Measurements from ENCODE around the gene NLRP6. TPM values are rescaled to one million over a fixed set of nuclear protein-coding genes. Genes with fewer than 3 reads are reported as not detected.
A peak's percentile ranks its signal among the peaks of the same experiment; 100 is the strongest.

NLRP6 gene
- polyA plus RNA-seq (2013), result 0.26 TPM

DNA sequence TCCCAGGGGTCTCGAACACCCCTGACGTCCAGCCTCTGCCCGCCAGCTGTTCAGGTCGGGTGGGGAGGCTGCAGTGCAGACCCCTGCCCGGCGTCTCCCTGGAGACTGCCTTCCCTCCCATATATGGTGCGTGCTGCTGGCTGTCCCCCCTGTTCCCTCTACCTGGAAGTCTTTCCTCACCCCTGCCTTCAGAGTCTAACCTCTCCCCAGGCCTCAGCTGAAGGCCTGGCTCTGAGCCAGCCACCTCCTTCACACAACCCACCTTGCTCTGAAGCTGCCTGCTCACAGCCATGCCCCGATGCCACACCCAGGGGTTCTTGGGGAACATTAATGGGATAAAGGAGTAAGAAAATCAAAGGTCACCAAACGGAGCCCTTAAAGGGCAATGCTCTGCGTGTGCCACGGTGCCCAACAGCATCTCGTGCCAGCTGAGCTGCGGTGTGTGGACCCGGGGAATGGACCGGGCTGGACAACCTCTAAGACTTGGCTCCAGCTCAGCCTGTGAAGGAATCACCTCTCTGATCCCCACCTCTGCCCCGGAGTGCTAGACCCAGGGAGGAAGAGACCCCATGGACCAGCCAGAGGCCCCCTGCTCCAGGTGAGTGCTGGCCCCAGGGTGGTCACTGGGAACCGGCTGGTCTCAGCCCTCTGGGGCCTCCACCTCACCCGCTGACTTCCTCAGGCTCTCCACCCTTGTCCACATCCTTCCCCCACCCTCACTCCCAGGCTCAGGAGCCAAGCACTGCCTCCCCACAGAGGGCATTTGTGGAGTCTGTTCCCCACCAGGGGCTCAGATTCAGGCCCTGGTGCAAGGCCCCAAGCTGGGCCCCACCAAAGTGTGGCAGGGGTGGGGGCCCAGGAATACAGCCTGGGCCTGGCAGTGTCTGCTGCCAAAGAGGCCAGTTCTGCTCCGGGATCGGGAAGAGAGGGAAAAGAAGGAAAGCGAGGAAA, at the start of gene NLRP6:
Gene NLRP6 (plus strand): TSS at position 407 of the 951 bp plus-strand sequence. CDS start 163 bp downstream, at position 570.
- CTCF ChIA-PET, result interaction anchor here (1.0 to 2.5 kb wide), 4 partner anchors 9 to 27 kb away, joined by 3 to 10 read pairs (median 4); no protein-coding TSS in a partner anchor
- no peak for DNase-seq
- Histone ChIP-seq H3K27ac (ENCODE audit: insufficient read depth in 1 of 2, low read depth in 1 of 2, low read length in 2 of 2, poor library complexity in 1 of 2, severe bottlenecking in 2 of 2) (no peak within 1 kb of the TSS), H3K9me3 (ENCODE audit: control extremely low read depth in 1 of 5, control insufficient read depth in 4 of 5, insufficient read depth in 2 of 5, low read depth in 1 of 5, low read length in 4 of 5) (peaks cover 0 to 5% (median 0%) of the 10 kb centered on the region in 5 experiments), H3K4me1 (ENCODE audit: control extremely low read depth in 1 of 4, control insufficient read depth in 4 of 4, insufficient read depth in 4 of 4, low read length in 3 of 4) (peaks cover 5 to 40% (median 30%) of the 10 kb centered on the region in 4 experiments), H3K27me3 (replicated peaks in 2 of 5; ENCODE audit: control insufficient read depth in 4 of 5, insufficient read depth in 5 of 5, low read length in 4 of 5) (peaks cover 0 to 53% (median 17%) of the 10 kb centered on the region in 5 experiments), H3K36me3 (ENCODE audit: control insufficient read depth in 4 of 4, insufficient read depth in 4 of 4, low read length in 3 of 4) (no peaks in the 10 kb centered on the region), H3K4me3 (ENCODE audit: control insufficient read depth in 1 of 7, extremely low read depth in 1 of 7, insufficient read depth in 4 of 7, low read depth in 2 of 7, low read length in 6 of 7) (peak within 1 kb of the TSS in 3 of 7 experiments; percentile 33 to 60 (median 51))
- POLR2A ChIA-PET, result no interaction called here
- WGBS (ENCODE audit: insufficient coverage), result 96% methylated on average over 15 of the region's 21 CpGs

DNA sequence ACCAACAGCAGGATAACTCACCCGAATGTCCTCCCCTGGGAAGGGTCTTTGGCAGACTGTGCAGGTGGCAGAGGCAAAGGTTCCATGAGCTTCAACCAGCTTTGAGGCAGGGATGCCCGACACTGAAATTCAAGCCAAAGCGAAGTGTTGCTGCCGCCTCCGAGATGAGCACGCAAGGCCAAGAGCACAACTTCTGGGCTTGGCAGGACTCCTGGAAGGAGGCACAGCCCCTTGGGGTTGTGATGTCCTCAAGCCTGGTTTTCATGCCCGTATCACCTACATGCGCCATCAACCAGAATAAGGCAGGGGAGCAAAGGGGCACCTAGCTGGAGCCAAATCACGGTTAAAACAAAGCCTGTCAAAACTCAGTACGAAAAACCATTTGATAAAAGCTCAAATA, 47.8 kb upstream of the NLRP6 start:
- Histone ChIP-seq H3K4me3 (ENCODE audit: control insufficient read depth in 1 of 7, extremely low read depth in 1 of 7, insufficient read depth in 4 of 7, low read depth in 2 of 7, low read length in 6 of 7) (no peak overlapping the region), H3K36me3 (ENCODE audit: control insufficient read depth in 4 of 4, insufficient read depth in 4 of 4, low read length in 3 of 4) (peaks cover 0 to 7% (median 3%) of the 10 kb centered on the region in 4 experiments), H3K27me3 (replicated peaks in 2 of 5; ENCODE audit: control insufficient read depth in 4 of 5, insufficient read depth in 5 of 5, low read length in 4 of 5) (no peaks in the 10 kb centered on the region), H3K9me3 (ENCODE audit: control extremely low read depth in 1 of 5, control insufficient read depth in 4 of 5, insufficient read depth in 2 of 5, low read depth in 1 of 5, low read length in 4 of 5) (no peaks in the 10 kb centered on the region), H3K4me1 (ENCODE audit: control extremely low read depth in 1 of 4, control insufficient read depth in 4 of 4, insufficient read depth in 4 of 4, low read length in 3 of 4) (peaks cover 0 to 6% (median 4%) of the 10 kb centered on the region in 4 experiments), H3K27ac (ENCODE audit: insufficient read depth in 1 of 2, low read depth in 1 of 2, low read length in 2 of 2, poor library complexity in 1 of 2, severe bottlenecking in 2 of 2) (no peak overlapping the region)
- no peak for DNase-seq
- CTCF ChIA-PET, result interaction anchor here (1.2 to 3.8 kb wide), 5 partner anchors 9 to 21 kb away, joined by 3 to 14 read pairs (median 4); no protein-coding TSS in a partner anchor
- POLR2A ChIA-PET, result interaction anchor here (1.4 kb wide), 1 partner anchor 8 kb away, joined by 3 read pairs; no protein-coding TSS in a partner anchor
- WGBS (ENCODE audit: insufficient coverage), result 95% methylated on average over 10 of the region's 10 CpGs

DNA sequence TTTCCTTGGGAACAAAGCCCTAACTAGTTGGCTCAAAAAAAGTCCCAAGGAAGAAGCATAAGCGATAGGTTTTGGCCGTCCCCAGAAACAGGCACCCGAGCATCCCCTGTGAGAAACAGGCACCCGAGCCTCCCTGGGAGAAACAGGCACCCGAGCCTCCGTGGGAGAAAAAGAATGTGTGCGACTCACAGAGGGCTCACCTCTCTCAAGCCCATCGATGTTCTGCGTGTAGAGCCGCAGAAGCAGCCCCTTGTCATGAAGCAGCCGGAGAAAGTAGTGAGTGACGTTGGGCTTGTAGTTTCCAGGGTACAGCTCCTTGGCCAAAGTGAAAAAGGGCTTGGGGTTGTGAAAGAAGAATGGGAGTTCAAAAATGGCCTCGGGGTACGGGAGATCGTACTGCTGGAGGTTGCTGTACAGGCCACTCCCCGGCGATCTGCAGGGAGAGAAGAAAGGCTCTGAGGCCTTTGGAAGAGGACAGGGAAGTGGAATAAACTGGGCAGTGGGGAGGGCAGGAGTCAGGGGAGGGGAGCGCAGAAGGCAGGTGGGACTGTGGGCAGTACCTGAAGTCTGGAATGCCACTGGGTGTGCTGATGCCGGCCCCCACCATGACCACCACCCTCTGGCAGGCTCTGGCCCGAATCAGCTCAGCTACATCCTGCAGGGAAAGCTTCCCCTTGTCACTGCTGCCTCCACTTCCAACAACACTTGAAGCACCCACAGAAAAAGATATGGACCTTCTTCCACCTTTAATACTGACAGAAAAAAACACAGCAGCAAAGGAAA, 45.2 kb upstream of the NLRP6 start:
- H3K36me3 ChIP-seq (ENCODE audit: control insufficient read depth in 4 of 4, insufficient read depth in 4 of 4, low read length in 3 of 4), result peaks cover 0 to 7% (median 3%) of the 10 kb centered on the region in 4 experiments
- no peaks in the 10 kb centered on the region for H3K27me3 ChIP-seq (replicated peaks in 2 of 5; ENCODE audit: control insufficient read depth in 4 of 5, insufficient read depth in 5 of 5, low read length in 4 of 5)
- no peak overlapping the region for H3K27ac ChIP-seq (ENCODE audit: insufficient read depth in 1 of 2, low read depth in 1 of 2, low read length in 2 of 2, poor library complexity in 1 of 2, severe bottlenecking in 2 of 2)
- POLR2A ChIA-PET, result no interaction called here
- peaks cover 10 to 23% (median 17%) of the 10 kb centered on the region in 4 experiments for H3K4me1 ChIP-seq (ENCODE audit: control extremely low read depth in 1 of 4, control insufficient read depth in 4 of 4, insufficient read depth in 4 of 4, low read length in 3 of 4)
- CTCF ChIA-PET, result interaction anchor here (1.4 kb wide), 1 partner anchor 10 kb away, joined by 3 read pairs; no protein-coding TSS in a partner anchor
- no peak overlapping the region for H3K4me3 ChIP-seq (ENCODE audit: control insufficient read depth in 1 of 7, extremely low read depth in 1 of 7, insufficient read depth in 4 of 7, low read depth in 2 of 7, low read length in 6 of 7)
- no peaks in the 10 kb centered on the region for H3K9me3 ChIP-seq (ENCODE audit: control extremely low read depth in 1 of 5, control insufficient read depth in 4 of 5, insufficient read depth in 2 of 5, low read depth in 1 of 5, low read length in 4 of 5)
- no peak for DNase-seq
- 92% methylated on average over 19 of the region's 20 CpGs for whole genome bisulfite sequencing (ENCODE audit: insufficient coverage)

DNA sequence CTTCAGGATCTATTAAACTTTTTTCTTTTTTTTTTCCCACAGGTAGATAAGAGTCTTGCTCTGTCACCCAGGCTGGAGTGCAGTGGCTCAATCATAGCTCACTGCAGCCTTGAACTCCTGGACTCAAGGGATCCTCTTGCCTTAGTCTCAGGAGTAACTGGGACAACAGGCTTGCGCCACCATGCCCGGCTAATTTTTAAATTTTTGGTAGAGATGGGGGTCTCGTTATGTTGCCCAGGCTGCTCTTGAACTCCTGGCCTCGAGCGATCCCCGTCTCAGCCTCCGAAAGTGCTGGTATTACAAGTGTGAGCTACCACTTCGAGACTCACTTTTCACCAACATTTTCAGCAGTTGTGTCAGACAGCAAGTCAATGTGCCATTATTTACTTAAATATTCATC, 43.0 kb upstream of the NLRP6 start:
- DNase-seq, result no peak
- Histone ChIP-seq H3K36me3 (ENCODE audit: control insufficient read depth in 4 of 4, insufficient read depth in 4 of 4, low read length in 3 of 4) (peaks cover 2 to 13% (median 7%) of the 10 kb centered on the region in 4 experiments), H3K4me1 (ENCODE audit: control extremely low read depth in 1 of 4, control insufficient read depth in 4 of 4, insufficient read depth in 4 of 4, low read length in 3 of 4) (peaks cover 12 to 28% (median 19%) of the 10 kb centered on the region in 4 experiments), H3K4me3 (ENCODE audit: control insufficient read depth in 1 of 7, extremely low read depth in 1 of 7, insufficient read depth in 4 of 7, low read depth in 2 of 7, low read length in 6 of 7) (peak overlapping the region in 6 of 7 experiments; percentile 87 to 97 (median 90)), H3K27me3 (replicated peaks in 2 of 5; ENCODE audit: control insufficient read depth in 4 of 5, insufficient read depth in 5 of 5, low read length in 4 of 5) (no peaks in the 10 kb centered on the region), H3K9me3 (ENCODE audit: control extremely low read depth in 1 of 5, control insufficient read depth in 4 of 5, insufficient read depth in 2 of 5, low read depth in 1 of 5, low read length in 4 of 5) (no peaks in the 10 kb centered on the region), H3K27ac (ENCODE audit: insufficient read depth in 1 of 2, low read depth in 1 of 2, low read length in 2 of 2, poor library complexity in 1 of 2, severe bottlenecking in 2 of 2) (peak overlapping the region in 1 of 2 experiments; percentile 86)
- CTCF ChIA-PET, result interaction anchor here (0.9 to 1.9 kb wide), 4 partner anchors 16 to 26 kb away, joined by 3 to 5 read pairs (median 4); no protein-coding TSS in a partner anchor
- POLR2A ChIA-PET, result interaction anchor here (0.6 kb wide), 1 partner anchor 131 kb away, joined by 4 read pairs; no protein-coding TSS in a partner anchor
- WGBS (ENCODE audit: insufficient coverage), result 97% methylated on average over 8 of the region's 8 CpGs

DNA sequence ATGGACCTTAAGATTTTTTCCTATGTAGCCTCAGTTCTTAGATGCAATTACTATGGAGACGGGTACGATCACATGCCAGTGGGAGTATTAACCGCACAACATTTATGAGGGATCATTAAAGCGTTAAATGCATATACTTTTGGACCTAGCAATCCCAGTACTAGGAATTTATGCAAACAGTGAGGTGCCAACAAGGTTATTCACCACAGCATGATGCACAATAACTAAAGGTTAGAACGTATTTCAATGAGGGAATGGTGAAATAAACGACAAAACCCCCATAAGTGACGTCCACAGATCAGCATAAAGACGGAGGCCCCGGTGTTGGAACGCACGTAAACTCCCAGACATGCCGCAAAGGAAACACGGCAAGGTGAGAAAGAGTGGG, 42.6 kb upstream of the NLRP6 start:
- H3K36me3 ChIP-seq (ENCODE audit: control insufficient read depth in 4 of 4, insufficient read depth in 4 of 4, low read length in 3 of 4), result peaks cover 2 to 17% (median 6%) of the 10 kb centered on the region in 4 experiments
- POLR2A ChIA-PET, result interaction anchor here (1.5 kb wide), 1 partner anchor 32 kb away, joined by 4 read pairs; no protein-coding TSS in a partner anchor
- DNase-seq, result peak in 2 of 3 donors; percentile 62 to 72
- WGBS (ENCODE audit: insufficient coverage), result 3% methylated on average over 12 of the region's 13 CpGs
- H3K9me3 ChIP-seq (ENCODE audit: control extremely low read depth in 1 of 5, control insufficient read depth in 4 of 5, insufficient read depth in 2 of 5, low read depth in 1 of 5, low read length in 4 of 5), result no peaks in the 10 kb centered on the region
- H3K4me1 ChIP-seq (ENCODE audit: control extremely low read depth in 1 of 4, control insufficient read depth in 4 of 4, insufficient read depth in 4 of 4, low read length in 3 of 4), result peaks cover 12 to 28% (median 19%) of the 10 kb centered on the region in 4 experiments
- H3K27ac ChIP-seq (ENCODE audit: insufficient read depth in 1 of 2, low read depth in 1 of 2, low read length in 2 of 2, poor library complexity in 1 of 2, severe bottlenecking in 2 of 2), result peak overlapping the region; percentile 71 to 86
- H3K27me3 ChIP-seq (replicated peaks in 2 of 5; ENCODE audit: control insufficient read depth in 4 of 5, insufficient read depth in 5 of 5, low read length in 4 of 5), result no peaks in the 10 kb centered on the region
- H3K4me3 ChIP-seq (ENCODE audit: control insufficient read depth in 1 of 7, extremely low read depth in 1 of 7, insufficient read depth in 4 of 7, low read depth in 2 of 7, low read length in 6 of 7), result peak overlapping the region; percentile 87 to 97 (median 89)
- CTCF ChIA-PET, result interaction anchor here (0.9 to 1.9 kb wide), 4 partner anchors 15 to 26 kb away, joined by 3 to 5 read pairs (median 4); no protein-coding TSS in a partner anchor

DNA sequence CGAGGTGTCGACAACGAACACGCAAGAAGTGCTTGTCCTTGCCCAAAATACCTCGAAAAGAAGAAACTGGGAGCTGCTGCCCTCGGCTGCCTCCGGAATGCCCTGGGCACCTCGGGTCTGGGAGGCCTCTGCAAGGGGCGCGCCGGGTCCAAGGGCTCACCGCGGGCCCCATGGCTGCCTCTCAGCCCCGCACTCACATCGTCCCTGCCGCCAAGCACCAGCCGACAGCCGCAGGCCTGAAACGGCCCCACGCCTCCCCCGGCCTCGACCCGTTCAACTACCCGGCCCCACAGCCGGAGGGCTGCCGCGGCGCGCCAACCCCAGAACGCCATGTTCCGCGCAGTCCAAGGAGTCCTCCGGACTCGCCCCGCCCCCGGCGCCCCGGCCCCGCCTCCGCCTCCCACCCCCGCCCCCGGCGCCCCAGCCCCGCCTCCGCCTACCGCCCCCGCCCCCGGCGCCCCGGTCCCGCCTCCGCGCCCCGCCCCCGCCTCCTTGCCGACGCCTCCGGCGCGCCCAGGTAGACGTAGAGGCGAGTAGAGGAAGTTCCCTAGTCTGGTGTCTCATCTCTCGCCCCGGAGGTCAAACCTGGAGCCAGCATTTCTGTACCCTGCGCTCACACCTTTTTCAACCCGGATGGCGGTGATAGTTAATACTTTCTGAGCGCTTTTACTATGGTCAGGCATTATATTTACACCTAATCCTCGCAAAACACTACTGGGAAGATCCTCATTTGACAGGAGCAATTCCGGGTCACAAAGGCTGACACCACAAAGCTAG, 42.0 kb upstream of the NLRP6 start, which contains the start of gene SIRT3:
Gene SIRT3 (minus strand): TSS at position 346 of the 777 bp plus-strand sequence. CDS start 14 bp downstream, at position 332.
- H3K9me3 ChIP-seq (ENCODE audit: control extremely low read depth in 1 of 5, control insufficient read depth in 4 of 5, insufficient read depth in 2 of 5, low read depth in 1 of 5, low read length in 4 of 5), result no peaks in the 10 kb centered on the region
- ChIA-PET POLR2A (interaction anchor here (1.5 to 1.6 kb wide), 2 partner anchors 29 to 31 kb away, joined by 4 to 11 read pairs; partner anchors contain the start of genes BET1L and RIC8A), CTCF (interaction anchor here (1.9 to 7.9 kb wide), 4 partner anchors 14 to 32 kb away, joined by 4 to 61 read pairs (median 7); no protein-coding TSS in a partner anchor)
- DNase-seq, result peak; percentile 83 to 92 (median 91)
- H3K4me1 ChIP-seq (ENCODE audit: control extremely low read depth in 1 of 4, control insufficient read depth in 4 of 4, insufficient read depth in 4 of 4, low read length in 3 of 4), result peaks cover 12 to 28% (median 19%) of the 10 kb centered on the region in 4 experiments
- H3K27me3 ChIP-seq (replicated peaks in 2 of 5; ENCODE audit: control insufficient read depth in 4 of 5, insufficient read depth in 5 of 5, low read length in 4 of 5), result no peaks in the 10 kb centered on the region
- H3K4me3 ChIP-seq (ENCODE audit: control insufficient read depth in 1 of 7, extremely low read depth in 1 of 7, insufficient read depth in 4 of 7, low read depth in 2 of 7, low read length in 6 of 7), result peak within 1 kb of the TSS; percentile 88 to 99 (median 94)
- 0% methylated on average over 24 of the region's 70 CpGs for WGBS (ENCODE audit: insufficient coverage)
- peaks cover 2 to 17% (median 6%) of the 10 kb centered on the region in 4 experiments for H3K36me3 ChIP-seq (ENCODE audit: control insufficient read depth in 4 of 4, insufficient read depth in 4 of 4, low read length in 3 of 4)
- H3K27ac ChIP-seq (ENCODE audit: insufficient read depth in 1 of 2, low read depth in 1 of 2, low read length in 2 of 2, poor library complexity in 1 of 2, severe bottlenecking in 2 of 2), result peak within 1 kb of the TSS; percentile 93 to 97
